PC-3 (cell line): Measurements from ENCODE around the gene USP34.

Experiments used
- EZH2 ChIP-seq: fragments of 300-600 bp; sonication (generic); IDR thresholded peaks from one replicate; pipeline ENCODE4 v1.6.1; 2017; ENCODE audit warnings: antibody characterized with exemption, mild to moderate bottlenecking, low read length; ENCODE audit not compliant: unreplicated experiment
- TF ChIP-seq, protein P1 (sequence below): fragments of 300-600 bp; sonication (generic); conservative IDR thresholded peaks from 2 replicates; pipeline ENCODE4 v1.5.1; 2017; ENCODE audit warnings: antibody characterized with exemption, low read depth, mild to moderate bottlenecking, low read length

DNA sequence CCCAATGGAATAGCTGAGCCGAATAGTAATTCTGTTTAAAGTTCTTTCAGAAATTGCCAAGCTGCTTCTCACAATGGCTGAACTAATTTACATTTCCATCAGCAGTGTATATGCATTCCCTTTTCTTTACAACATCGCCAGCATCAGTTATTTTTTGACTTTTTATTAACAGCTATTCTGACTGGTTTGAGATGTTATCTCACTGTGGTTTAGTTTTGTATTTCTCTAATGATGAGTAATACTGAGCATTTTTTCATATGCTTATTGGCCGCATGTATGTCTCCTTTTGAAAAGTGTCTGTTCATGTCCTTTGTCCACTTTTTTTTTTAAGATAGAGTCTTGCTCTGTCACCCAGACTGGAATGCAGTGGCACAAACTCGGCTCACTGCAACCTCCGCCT, 208.2 kb downstream of the USP34 start:
- TF ChIP-seq, protein P1, sequence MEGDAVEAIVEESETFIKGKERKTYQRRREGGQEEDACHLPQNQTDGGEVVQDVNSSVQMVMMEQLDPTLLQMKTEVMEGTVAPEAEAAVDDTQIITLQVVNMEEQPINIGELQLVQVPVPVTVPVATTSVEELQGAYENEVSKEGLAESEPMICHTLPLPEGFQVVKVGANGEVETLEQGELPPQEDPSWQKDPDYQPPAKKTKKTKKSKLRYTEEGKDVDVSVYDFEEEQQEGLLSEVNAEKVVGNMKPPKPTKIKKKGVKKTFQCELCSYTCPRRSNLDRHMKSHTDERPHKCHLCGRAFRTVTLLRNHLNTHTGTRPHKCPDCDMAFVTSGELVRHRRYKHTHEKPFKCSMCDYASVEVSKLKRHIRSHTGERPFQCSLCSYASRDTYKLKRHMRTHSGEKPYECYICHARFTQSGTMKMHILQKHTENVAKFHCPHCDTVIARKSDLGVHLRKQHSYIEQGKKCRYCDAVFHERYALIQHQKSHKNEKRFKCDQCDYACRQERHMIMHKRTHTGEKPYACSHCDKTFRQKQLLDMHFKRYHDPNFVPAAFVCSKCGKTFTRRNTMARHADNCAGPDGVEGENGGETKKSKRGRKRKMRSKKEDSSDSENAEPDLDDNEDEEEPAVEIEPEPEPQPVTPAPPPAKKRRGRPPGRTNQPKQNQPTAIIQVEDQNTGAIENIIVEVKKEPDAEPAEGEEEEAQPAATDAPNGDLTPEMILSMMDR, result no peak
- no peak for TF ChIP-seq EZH2
